Hindlimb muscle (tissue), 1 donor: Measurements from ENCODE around the gene MRPS27. TPM values are rescaled to one million over a fixed set of nuclear protein-coding genes. Genes with fewer than 3 reads are reported as not detected.

Experiments used
- polyA plus RNA-seq: library from polyadenylated mRNA; unstranded; fragments of 120-200 nt; gene quantifications from one replicate; pipeline ENCODE4 v1.2.1, GENCODE V29; 2013; ENCODE audit not compliant: insufficient read length

Gene MRPS27
- polyA plus RNA-seq, 1 donor: 44.0 TPM

Other genes with a start within 250 kb of the MRPS27 start
- gene MAP1B, start 212.8 kb downstream of the MRPS27 start, polyA plus RNA-seq: 21.4 TPM
- 8.6 TPM for gene PTCD2, start 133 bp upstream of the MRPS27 start, polyA plus RNA-seq
- 4.0 TPM for gene ZNF366, start 187.2 kb upstream of the MRPS27 start, polyA plus RNA-seq